Measurements from ENCODE around the gene OLFML2B. TPM values are rescaled to one million over a fixed set of nuclear protein-coding genes. Genes with fewer than 3 reads are reported as not detected.

OLFML2B gene
- total RNA-seq, 1 donor from 2014 or later = 1.8 TPM

- H3K4me1 Mint-ChIP-seq (ENCODE audit: low read depth) = no peaks in the 10 kb centered on the region
- H3K27ac Mint-ChIP-seq = no peak overlapping the region
- no peaks in the 10 kb centered on the region for H3K36me3 Mint-ChIP-seq (ENCODE audit: insufficient read depth)
- TF ChIP-seq CTCF (IDR thresholded peaks at IDR 0.05; ENCODE audit: unreplicated experiment) = no peak
- peaks cover 4% of the 10 kb centered on the region for H3K9me3 Mint-ChIP-seq (ENCODE audit: low read depth)
- H3K4me3 Mint-ChIP-seq (ENCODE audit: low read depth) = no peak overlapping the region
- DNase-seq (ENCODE audit: low spot score, unreplicated experiment) = no peak
- peaks cover 9% of the 10 kb centered on the region for H3K27me3 Mint-ChIP-seq
Observed at GRCh38 chr1:162011337-162012012, 12.2 kb downstream of the OLFML2B start.

GRCh38 chr1:162010175-162010506, 13.5 kb downstream of the OLFML2B start:
- no peak overlapping the region for H3K4me3 Mint-ChIP-seq (ENCODE audit: low read depth)
- peaks cover 4% of the 10 kb centered on the region for H3K9me3 Mint-ChIP-seq (ENCODE audit: low read depth)

GRCh38 chr1:162009501-162010174, 14.0 kb downstream of the OLFML2B start:
- Mint-ChIP-seq H3K4me3 (ENCODE audit: low read depth) (no peak overlapping the region), H3K4me1 (ENCODE audit: low read depth) (no peaks in the 10 kb centered on the region), H3K36me3 (ENCODE audit: insufficient read depth) (no peaks in the 10 kb centered on the region), H3K9me3 (ENCODE audit: low read depth) (peaks cover 4% of the 10 kb centered on the region), H3K27me3 (peaks cover 11% of the 10 kb centered on the region), H3K27ac (no peak overlapping the region)
- no peak for TF ChIP-seq CTCF (IDR thresholded peaks at IDR 0.05; ENCODE audit: unreplicated experiment)
- DNase-seq (ENCODE audit: low spot score, unreplicated experiment) = no peak

More at GRCh38 chr1:162010175-162010506, 13.5 kb downstream of the OLFML2B start:
- no peak for TF ChIP-seq CTCF (IDR thresholded peaks at IDR 0.05; ENCODE audit: unreplicated experiment)
- Mint-ChIP-seq H3K27me3 (peaks cover 11% of the 10 kb centered on the region), H3K27ac (no peak overlapping the region), H3K36me3 (ENCODE audit: insufficient read depth) (no peaks in the 10 kb centered on the region), H3K4me1 (ENCODE audit: low read depth) (no peaks in the 10 kb centered on the region)
- no peak for DNase-seq (ENCODE audit: low spot score, unreplicated experiment)

- H3K9me3 Mint-ChIP-seq (ENCODE audit: low read depth) = peaks cover 4% of the 10 kb centered on the region
- H3K27ac Mint-ChIP-seq = no peak overlapping the region
- H3K36me3 Mint-ChIP-seq (ENCODE audit: insufficient read depth) = no peaks in the 10 kb centered on the region
- peaks cover 11% of the 10 kb centered on the region for H3K27me3 Mint-ChIP-seq
- no peaks in the 10 kb centered on the region for H3K4me1 Mint-ChIP-seq (ENCODE audit: low read depth)
- no peak for TF ChIP-seq CTCF (IDR thresholded peaks at IDR 0.05; ENCODE audit: unreplicated experiment)
- H3K4me3 Mint-ChIP-seq (ENCODE audit: low read depth) = no peak overlapping the region
- no peak for DNase-seq (ENCODE audit: low spot score, unreplicated experiment)
Observed at GRCh38 chr1:162008799-162009198, 14.9 kb downstream of the OLFML2B start.

GRCh38 chr1:162007466-162007865, 16.2 kb downstream of the OLFML2B start:
- Mint-ChIP-seq H3K9me3 (ENCODE audit: low read depth) (no peaks in the 10 kb centered on the region), H3K4me3 (ENCODE audit: low read depth) (no peak overlapping the region), H3K4me1 (ENCODE audit: low read depth) (no peaks in the 10 kb centered on the region), H3K27me3 (peaks cover 14% of the 10 kb centered on the region), H3K27ac (no peak overlapping the region), H3K36me3 (ENCODE audit: insufficient read depth) (no peaks in the 10 kb centered on the region)
- DNase-seq (ENCODE audit: low spot score, unreplicated experiment) = no peak
- no peak for TF ChIP-seq CTCF (IDR thresholded peaks at IDR 0.05; ENCODE audit: unreplicated experiment)
